Right ventricle myocardium superior (tissue), 1 donor: Measurements from ENCODE around the gene TMEM212. TPM values are rescaled to one million over a fixed set of nuclear protein-coding genes. Genes with fewer than 3 reads are reported as not detected.
"Not testable (repeated sequence)": the region's sequence is repeated elsewhere in the genome, so short reads cannot be mapped to it uniquely, and the experiment has no call there.

ENCODE experiments used
- ATAC-seq: fragments of 200-7000 bp; cut with Tn5 transposase; one replicate; pipeline ENCODE4 v1.9.1; 2020; ENCODE audit warnings: mild to moderate bottlenecking; ENCODE audit not compliant: poor library complexity
- DNase-seq: peaks from one replicate; pipeline ENCODE4 v3.0.0-alpha.2; 2020
- intact Hi-C: fragments of 100-400 bp; cut with DNase I; formaldehyde crosslinking; loops from one replicate; pipeline ENCODE4 v1.11.2; 2022
- total RNA-seq: library from RNA; stranded (reverse); fragmentation: NEBNext Ultra II Directional; extraction: Animal tissue kit (Norgen Biotek cat#: 25700); gene quantifications from one replicate; pipeline ENCODE4 v1.2.1, GENCODE V29; 2021
- donor health status: DM: no; HTN: yes; CAD: no; lungs with severe emphysema.

TMEM212 gene
- total RNA-seq, 1 donor from 2014 or later: not detected

DNA sequence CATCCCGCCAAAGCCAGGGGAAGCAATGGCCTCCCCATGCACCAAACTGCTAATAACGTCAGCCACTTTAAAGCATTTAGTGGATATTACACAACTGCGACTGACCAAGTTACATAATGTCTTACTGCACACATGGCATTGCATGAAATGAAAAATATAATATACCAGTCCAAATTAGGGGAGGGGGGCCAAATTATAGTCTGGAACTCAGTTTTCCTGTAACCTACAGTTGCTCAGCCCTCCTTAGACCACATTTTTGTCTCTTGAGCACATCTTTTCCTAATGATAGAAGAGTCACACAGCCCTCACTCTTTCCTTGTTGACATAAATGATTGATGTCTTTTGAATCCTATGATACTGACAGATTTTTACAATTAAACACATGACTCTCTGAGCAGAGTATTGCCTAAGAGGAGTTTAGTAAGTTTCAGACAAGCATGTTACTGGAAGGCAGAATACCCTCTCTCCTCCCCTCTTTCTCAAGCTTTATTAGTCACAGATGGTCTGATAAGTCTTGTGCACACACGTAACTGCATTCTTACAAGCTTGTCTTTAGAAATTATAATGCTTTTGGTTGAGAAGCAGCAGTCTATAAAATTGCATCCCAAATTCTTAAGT is 31.7 kb upstream of the TMEM212 start:
- peak; percentile 48 for ATAC-seq
- intact Hi-C loops: no loop called here
- no peak for DNase-seq

DNA sequence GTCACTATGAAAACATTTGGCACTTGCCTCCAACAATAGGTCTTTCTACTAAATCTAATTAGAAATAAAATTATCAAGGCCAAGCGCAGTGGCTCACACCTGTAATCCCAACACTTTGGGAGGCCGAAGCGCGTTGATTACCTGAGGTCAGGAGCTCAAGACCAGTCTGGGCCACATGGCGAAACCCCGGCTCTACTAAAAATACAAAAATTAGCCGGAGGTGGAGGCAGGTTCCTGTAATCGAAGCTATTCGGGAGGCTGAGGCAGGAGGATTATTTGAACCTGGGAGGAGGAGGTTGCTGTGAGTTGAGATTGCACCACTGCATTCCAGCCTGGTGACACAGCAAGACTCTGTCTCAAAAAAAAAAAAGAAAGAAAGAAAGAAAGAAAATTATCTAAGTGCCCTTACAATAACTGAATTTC is 31.2 kb upstream of the TMEM212 start:
- no peak for ATAC-seq
- intact Hi-C loops: no loop called here

DNA sequence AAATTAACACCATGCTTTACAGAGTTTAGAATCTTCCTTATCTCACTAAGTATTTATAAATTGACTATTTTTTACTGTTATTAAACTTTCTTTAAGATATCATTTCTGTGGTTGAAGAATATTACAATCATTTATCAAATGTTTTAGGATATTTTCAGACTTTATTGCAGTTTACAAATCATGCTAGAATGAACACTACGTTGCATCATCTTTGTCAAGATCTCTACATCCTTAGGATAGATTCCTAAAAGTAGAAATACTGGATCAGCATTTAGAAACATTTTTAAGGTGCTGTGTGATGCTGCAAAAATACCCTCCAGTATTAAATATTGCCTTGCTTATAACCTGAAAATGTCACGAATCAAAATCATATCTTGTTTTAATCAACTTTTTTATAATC is 30.3 kb upstream of the TMEM212 start:
- intact Hi-C loops: no loop called here
- no peak for ATAC-seq

More for the DNA sequence above, 31.2 kb upstream of the TMEM212 start:
- DNase-seq: no peak

DNA sequence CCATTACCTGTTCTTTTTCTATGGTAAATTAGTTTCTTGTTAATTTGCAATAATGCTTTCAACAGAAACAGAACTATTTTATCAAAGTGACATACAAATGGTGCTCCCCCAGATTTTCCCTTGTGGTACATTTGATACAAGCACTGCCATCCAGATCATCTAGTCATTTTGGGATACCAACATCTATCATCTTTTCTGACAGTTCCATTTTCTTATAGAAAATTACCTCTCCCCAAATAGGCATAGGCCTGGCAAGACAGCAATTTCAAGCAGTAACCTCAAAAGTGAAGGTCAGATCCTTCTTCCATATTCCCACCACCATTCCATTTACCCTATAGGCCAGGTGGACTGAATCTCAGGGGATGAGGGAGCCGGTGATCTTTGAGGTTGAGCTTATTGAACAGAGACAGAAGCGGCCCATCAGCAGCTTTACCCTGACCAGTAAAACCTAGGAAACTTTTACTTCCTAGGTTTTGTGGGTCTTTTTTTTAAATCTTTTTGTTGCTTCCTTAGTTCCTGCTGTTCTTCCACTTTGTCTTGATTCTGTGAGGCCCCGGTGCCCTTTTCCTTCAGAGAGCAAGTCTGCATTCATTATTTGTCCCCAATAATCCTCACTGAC is 29.8 kb upstream of the TMEM212 start:
- ATAC-seq (no peak), DNase-seq (no peak)
- intact Hi-C loops: no loop called here

More for the DNA sequence above, 30.3 kb upstream of the TMEM212 start:
- DNase-seq: no peak

DNA sequence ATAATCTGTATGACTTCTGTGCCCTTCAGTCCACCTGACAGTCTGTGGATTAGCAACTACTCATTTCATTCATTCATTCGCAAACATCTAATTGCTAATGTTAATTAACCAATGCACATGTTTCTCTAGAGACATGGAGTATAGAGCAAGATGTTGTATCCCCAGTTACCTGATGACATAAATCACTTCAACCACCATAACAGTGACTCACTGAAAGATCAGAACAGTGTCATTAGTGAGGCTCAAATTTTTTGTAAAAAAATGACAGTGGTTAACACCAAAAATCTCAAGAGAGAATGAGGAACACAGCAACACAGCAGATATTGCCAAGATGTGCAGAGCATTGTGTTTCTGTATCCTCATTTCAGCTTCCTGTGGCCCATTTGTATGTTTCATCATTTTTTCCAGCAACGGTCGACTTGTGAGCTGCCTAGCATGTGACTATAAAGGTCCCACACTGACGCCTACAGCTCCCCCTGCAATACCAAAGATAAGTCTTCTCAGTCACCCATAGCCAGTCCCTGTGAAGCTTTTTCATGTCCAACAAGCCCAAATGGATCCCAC is 29.2 kb upstream of the TMEM212 start:
- intact Hi-C loops: no loop called here
- no peak for DNase-seq
- ATAC-seq: no peak

DNA sequence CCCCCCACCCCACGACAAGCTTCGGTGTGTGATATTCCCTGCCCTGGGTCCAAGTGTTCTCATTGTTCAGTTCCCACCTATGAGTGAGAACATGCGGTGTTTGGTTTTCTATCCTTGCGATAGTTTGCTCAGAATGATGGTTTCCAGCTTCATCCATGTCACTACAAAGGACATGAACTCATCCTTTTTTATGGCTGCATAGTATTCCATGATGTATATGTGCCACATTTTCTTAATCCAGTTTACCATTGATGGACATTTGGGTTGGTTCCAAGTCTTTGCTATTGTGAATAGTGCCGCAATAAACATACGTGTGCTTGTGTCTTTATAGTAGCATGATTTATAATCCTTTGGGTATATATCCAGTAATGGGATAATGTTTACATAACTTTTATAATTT is 28.5 kb upstream of the TMEM212 start:
- ATAC-seq, DNase-seq, intact Hi-C loops: not testable (repeated sequence)

DNA sequence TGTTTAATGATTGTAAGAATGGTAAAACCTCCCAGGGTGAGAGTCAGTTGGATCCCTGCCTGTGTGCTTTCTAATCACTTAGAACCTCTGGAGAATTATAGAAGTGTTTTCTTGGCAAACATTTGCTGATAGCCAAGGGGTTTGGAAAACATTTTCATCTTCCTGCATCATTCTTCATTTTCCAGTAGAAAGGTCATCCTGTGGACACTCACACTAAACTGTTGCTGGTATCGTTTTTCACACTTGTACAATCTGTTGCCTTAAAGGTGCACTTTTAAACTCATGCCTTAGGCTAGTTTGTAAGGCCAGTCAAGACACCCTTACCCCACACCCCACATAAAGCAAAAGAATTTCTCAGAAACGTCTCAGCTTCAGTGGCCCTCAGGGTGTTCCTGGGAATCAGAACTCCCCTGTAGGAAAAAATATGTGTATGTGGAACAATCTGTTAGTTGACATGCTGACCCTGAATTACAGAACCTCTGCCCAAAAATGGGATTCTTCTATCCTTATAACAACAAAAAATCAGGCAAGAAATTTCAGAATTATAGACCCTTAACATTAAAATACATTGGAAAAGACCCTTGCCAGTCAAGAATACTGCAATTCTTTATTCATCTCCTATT is 27.1 kb upstream of the TMEM212 start:
- DNase-seq (no peak), ATAC-seq (peak; percentile 20)

DNA sequence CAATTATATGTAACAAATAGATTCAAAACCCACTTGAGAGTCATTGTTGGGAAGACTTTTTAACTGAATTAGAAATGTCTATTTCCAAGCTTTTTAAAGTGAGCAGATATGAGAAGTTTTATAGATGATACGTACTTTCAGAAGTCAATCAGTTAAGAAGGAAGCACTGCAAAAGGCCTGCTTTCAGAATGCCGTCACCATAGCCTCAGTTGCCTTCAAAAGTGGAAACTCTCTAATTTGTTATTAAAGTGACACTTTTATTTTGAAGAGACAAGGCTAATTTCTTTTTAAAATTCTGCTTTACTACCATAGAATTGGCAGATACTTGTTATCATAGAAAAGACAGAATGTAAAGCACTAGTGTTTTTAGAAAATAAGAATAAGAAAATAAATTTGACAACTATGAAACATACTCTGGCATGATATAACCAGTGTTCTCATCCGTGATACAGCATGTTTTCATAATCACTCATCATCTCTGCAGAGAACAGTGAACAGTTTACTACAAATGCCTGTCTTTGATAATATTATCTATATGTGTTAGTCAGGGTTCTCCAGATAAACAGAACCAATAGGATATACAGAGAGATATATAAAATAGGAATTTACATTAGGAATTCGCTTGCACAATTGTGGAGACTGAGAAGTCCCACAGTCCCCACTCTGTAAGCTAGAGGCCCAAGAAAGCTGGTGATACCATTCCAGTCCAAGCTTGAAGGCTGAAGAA is 25.9 kb upstream of the TMEM212 start:
- no peak for ATAC-seq
- intact Hi-C loops: no loop called here
- no peak for DNase-seq

More for the DNA sequence above, 27.1 kb upstream of the TMEM212 start:
- intact Hi-C loops: no loop called here

DNA sequence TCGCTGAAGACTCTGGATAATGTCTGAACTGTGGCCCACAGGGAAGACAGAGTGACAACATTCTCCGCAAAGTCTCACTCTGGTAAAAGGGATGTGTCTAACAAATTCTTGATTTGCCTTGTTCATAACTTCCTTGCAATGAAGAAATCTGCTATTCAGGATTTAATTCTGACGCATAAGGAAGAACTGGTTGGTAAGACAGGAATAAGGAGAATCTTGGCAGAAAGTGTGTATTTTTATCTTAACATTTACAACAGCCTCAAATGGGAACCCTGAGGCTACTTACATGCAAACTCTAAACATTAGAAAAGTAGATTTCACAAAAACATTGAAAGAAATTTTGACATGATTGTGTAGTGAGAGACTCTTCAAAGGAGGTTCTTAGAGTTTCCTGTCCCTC is 22.1 kb upstream of the TMEM212 start:
- ATAC-seq: no peak
- intact Hi-C loops: no loop called here
- no peak for DNase-seq

DNA sequence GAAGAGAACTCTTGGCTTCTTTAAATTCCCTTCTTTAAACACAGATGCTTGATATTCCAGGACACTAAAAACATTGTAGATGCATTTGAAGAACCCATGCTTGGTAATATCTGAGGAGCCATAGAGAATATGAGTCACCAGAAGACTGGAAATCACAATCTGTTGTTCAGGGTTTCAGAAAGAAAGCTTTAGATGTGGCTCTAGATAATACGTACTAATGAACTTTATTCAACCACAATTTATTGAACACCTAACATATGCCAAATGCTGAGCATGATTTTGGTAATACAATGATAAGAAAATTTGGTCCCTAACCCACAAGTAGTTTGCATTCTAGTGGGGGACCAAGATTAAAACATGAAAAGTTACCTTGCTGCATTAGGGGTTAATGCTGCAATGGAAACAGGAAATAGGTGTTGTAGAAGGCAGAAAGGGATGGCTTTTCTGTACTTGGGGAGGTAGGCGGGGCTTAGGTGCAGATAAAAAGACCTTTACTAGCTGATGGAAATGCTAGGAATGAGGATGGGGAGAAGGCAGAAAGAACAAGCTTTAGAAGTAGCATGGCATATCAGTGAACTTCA is 21.3 kb upstream of the TMEM212 start:
- ATAC-seq: no peak
- DNase-seq: no peak
- intact Hi-C loops: no loop called here

DNA sequence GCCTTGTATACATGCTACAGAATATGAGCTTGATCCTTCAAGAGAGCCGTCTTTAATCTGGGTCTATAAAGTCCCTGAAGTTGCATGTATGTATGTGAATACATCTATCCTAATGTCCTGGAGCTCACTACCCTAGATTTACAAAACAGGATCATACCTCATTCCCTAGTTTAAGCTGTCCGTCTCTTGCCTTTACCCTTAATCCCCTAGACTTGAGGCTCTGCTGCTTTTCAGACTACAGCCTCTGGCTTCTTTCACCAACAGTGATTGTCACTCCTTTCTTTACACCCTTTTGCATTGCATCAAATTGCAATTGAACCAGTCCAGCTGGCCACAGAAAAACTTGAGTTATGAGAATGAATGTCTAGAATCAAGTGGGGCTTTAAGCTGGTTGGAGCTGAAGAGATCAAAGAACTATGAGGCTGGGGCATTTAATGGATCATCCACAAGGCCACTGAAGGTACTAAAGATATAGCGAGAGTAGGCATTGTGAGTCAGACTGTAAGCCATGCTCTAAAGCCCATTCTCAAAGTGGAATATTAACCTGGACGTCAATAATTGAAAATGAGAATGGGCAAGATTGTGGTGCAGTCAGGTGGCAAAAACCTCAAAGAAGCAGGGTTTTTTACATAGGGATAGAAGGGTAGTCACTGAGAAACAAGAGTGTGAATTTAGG is 20.6 kb upstream of the TMEM212 start:
- DNase-seq (no peak), ATAC-seq (no peak)
- intact Hi-C loops: no loop called here

DNA sequence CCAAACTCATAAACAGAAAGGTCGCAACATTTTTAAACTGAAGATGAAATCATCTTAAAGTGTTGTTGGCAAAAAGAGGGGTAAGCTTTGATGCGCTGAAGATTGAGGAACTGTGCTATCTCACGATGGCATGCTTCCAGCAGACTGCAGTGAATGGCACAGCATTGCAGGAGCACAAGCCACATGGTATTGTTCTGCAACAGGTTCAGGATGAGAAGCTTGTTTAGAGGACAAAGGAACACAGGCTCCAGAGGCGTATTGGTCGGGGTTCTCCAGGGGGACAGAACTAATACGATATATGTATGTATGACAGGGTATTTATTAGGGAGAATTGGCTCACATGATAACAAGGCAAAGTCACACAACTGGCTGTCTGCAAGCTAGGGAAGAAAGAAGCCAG is 19.0 kb upstream of the TMEM212 start:
- intact Hi-C loops: no loop called here
- ATAC-seq (no peak), DNase-seq (no peak)

DNA sequence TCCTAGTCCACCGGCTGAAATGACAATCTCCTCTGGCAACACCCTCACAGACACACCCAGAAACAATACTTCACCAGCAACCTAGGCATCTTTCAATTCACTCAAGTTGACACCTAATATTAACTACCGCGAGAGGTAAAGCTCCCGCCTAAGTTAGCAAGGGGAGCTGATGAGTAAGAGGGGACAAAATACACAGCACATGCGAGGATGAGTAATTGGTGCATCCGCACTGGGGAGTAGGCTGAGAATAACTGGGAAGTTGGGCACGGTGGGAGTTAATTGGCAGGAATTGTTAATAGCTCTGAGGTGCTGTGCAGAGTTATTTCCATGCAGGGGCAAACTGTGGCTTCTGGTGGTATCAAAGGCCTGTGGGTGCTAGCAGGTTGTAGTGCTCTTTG is 18.3 kb upstream of the TMEM212 start:
- intact Hi-C loops: no loop called here
- DNase-seq (no peak), ATAC-seq (no peak)

DNA sequence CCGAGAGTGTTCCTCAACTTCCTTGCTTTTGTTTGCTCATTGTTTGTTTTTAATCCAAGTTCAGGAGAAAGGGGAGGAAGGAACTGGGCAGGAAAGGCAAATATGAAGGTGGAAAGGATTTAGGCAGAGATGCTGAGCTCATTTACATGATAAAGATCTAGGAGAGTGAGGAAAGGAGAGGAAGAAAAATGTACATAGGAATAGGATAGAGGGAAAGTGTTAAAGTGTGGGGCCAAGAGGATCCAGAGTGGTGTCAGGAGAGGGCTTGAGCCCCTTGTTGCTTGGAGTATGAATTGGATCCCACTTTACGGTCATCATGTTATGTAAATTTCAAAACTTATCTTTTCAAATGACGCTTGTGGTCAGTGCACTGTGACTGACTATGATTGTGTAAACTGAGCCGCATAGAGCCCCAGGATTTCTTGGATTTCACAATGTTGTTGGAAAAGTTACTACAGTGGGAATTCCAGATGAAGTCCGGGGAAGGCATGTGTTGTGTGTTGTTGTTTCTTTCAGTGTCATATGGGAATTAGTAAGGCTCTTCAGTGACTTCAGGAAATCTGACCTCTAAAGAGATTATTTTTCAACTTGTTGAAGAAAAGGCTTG is 17.8 kb upstream of the TMEM212 start:
- peak; percentile 74 for ATAC-seq
- intact Hi-C loops: no loop called here
- no peak for DNase-seq

DNA sequence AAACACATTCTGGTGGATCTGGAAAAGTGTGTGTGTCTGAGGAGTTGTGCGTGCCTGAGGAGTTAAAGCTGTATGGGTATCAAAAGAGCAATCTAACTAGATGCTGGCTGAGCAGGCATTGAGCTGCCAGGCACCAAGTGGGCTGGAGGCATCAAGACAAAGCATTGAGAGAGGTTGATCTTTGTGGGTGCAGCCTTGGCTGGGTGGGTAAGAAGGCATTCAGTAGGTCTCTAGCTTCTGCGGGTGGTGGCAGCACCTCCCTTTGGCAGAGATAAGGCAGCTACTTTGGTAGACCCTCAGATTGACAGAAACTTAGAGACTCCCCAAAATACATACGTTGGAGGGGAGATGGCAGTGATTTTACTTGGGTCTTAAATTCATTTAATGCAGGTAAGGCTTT is 15.8 kb upstream of the TMEM212 start:
- intact Hi-C loops: no loop called here
- ATAC-seq (no peak), DNase-seq (no peak)

DNA sequence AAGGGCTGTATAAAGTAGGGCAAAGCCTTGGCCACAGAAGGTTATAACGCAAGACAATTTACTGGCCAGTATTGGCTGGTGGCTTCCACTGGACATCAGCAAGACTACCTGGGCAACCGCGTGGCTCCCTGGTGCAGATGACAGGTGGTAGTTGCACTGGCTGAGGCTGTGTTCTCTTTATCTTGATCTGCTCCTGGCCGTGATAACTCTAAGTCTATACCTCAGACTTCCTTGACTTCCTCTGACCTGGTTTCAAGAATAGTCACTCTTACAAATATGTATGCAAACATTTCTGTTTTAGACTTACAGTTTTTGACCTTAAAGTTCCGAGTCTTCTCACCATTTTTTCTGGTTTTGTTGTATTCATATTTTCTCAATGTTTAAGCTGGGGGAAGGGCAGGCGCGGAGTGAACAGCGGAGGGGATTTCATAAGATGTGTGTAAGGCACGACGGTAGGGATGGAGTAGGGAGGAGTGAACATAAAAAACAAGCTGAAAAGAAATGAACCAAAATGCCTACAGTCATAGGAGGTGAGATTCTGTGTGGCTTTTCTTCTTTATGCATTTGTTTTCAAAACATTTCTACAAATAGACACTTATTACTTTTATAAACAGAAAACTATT is 15.2 kb upstream of the TMEM212 start:
- intact Hi-C loops: no loop called here
- DNase-seq (no peak), ATAC-seq (no peak)

DNA sequence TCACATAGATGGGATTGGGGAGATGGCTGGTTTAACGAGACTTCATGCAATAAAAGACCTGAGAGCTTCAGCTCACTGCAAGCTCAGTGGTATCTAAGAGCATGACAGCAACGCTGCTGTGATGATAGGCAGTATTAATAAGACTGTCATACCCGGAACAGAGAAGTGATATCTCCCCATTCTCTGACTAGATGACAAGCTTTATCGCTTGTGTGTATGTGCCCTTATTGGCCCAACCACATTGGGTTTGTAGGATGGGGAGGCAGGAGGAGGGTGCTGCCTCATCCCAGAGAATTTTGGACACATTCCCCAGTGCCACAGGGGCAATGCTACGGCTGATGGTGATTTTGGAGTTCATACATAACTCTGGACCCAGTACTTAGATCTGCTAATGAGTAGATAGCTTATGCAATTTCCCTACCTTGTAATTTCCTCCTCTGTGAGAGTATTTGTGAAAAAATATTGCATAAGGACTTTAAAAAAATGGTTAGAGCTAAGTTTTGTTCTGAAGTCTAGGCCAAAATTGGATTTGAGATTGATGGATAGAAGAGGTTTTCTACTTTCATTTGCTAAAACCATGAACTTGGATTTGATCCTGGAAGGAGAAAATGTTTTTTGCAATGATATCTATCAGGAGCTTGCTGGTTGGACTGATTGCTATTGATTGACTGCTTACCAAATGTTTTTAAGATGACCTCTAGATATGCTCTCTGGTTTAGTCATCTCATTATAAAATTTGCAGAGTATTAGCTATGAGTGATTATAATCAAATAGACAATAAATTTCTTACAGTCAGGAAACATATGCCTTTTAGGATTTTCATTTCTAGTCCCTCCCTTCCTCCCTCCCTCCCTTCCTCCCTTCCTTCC is 14.0 kb upstream of the TMEM212 start:
- ATAC-seq (peak; percentile 36), DNase-seq (no peak)
- intact Hi-C loops: no loop called here
